RWPE2 (cell line): ENCODE results near the gene ZNF521.

Experiments
- ATAC-seq: fragments of 200-7000 bp; cut with Tn5 transposase; 3 replicates; pipeline ENCODE4 v1.9.1; 2021; ENCODE audit warnings: low read depth
- DNase-seq: peaks from one replicate; pipeline ENCODE4 v3.0.0-alpha.2; 2020; ENCODE audit warnings: low spot score
- H3K27ac ChIP-seq: fragments of 450-650 bp; 2 replicates; pipeline ENCODE4 v1.5.1; 2017; ENCODE audit warnings: mild to moderate bottlenecking; ENCODE audit not compliant: poor library complexity, severe bottlenecking
- H3K27me3 ChIP-seq: fragments of 250-450 bp; sonication (Bioruptor Pico); 2 replicates; pipeline ENCODE4 v1.5.1; 2021; ENCODE audit warnings: mild to moderate bottlenecking, moderate library complexity; ENCODE audit not compliant: insufficient read depth, poor library complexity, severe bottlenecking
- H3K36me3 ChIP-seq: fragments of 250-450 bp; sonication (Bioruptor Pico); 2 replicates; pipeline ENCODE4 v1.5.1; 2020; ENCODE audit warnings: low read depth, mild to moderate bottlenecking, moderate library complexity
- H3K4me1 ChIP-seq: fragments of 250-450 bp; sonication (Bioruptor Pico); 2 replicates; pipeline ENCODE4 v1.5.1; 2021; ENCODE audit warnings: mild to moderate bottlenecking, moderate library complexity; ENCODE audit not compliant: insufficient read depth, poor library complexity, severe bottlenecking
- H3K4me3 ChIP-seq: fragments of 250-450 bp; sonication (Bioruptor Pico); 2 replicates; pipeline ENCODE4 v1.5.1; 2021; ENCODE audit warnings: mild to moderate bottlenecking, moderate library complexity; ENCODE audit not compliant: severe bottlenecking
- H3K9me3 ChIP-seq: fragments of 250-450 bp; sonication (Bioruptor Pico); 2 replicates; pipeline ENCODE4 v1.5.1; 2021; ENCODE audit warnings: mild to moderate bottlenecking, moderate library complexity; ENCODE audit not compliant: severe bottlenecking
- TF ChIP-seq, protein P1 (sequence below): fragments of 450-650 bp; IDR thresholded peaks from one replicate; pipeline ENCODE4 v1.5.1; 2017; ENCODE audit warnings: mild to moderate bottlenecking, moderate library complexity; ENCODE audit not compliant: poor library complexity, severe bottlenecking

The ZNF521 gene

GRCh38 chr18:25341831-25342230 is 10.1 kb downstream of the ZNF521 start:
- TF ChIP-seq, protein P1, sequence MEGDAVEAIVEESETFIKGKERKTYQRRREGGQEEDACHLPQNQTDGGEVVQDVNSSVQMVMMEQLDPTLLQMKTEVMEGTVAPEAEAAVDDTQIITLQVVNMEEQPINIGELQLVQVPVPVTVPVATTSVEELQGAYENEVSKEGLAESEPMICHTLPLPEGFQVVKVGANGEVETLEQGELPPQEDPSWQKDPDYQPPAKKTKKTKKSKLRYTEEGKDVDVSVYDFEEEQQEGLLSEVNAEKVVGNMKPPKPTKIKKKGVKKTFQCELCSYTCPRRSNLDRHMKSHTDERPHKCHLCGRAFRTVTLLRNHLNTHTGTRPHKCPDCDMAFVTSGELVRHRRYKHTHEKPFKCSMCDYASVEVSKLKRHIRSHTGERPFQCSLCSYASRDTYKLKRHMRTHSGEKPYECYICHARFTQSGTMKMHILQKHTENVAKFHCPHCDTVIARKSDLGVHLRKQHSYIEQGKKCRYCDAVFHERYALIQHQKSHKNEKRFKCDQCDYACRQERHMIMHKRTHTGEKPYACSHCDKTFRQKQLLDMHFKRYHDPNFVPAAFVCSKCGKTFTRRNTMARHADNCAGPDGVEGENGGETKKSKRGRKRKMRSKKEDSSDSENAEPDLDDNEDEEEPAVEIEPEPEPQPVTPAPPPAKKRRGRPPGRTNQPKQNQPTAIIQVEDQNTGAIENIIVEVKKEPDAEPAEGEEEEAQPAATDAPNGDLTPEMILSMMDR: no peak
- ATAC-seq: no peak
- no peak for DNase-seq

DNA sequence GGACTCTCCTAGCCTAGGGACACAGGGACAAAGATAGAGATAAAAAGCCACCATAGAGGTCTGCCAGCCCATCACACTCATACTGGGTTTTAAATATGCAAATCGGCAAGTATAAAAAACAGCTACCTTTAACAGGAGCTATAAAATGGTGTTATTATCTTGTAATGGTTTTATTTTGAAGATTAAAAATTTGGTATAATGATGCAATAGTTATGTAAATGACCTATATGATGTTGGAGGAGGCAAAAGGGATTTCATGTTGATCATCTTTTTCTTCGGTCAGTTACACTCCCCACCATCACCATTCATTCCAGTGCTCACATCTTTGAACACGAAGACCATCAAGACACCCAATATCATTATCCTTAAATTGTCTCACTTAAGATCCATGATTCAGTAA is 11.2 kb downstream of the ZNF521 start:
- peaks cover 50% of the 10 kb centered on the region for H3K27me3 ChIP-seq

More at GRCh38 chr18:25341831-25342230, 10.1 kb downstream of the ZNF521 start:
- no peaks in the 10 kb centered on the region for H3K9me3 ChIP-seq
- no peaks in the 10 kb centered on the region for H3K4me1 ChIP-seq
- no peak overlapping the region for H3K4me3 ChIP-seq
- no peaks in the 10 kb centered on the region for H3K36me3 ChIP-seq
- peaks cover 57% of the 10 kb centered on the region for H3K27me3 ChIP-seq
- no peak overlapping the region for H3K27ac ChIP-seq

DNA sequence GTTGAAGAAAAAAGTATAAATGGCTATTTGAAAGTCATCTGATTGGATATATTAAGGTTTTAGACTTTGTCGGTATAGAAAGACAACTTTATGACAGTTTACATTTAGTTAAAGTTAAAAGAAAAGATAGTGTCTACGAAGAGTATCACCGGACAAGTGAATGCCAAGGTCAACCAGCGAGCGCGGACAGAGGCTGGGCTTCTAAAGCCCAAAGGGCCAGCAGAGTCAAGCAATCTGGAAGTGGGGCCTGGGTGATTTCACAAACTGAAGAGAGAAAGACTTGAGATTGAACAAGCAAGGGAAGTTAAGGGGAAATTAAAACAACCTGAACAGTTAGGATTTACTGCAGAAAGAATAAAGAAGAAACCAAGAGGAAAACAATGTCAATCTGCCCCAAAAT is 16.3 kb downstream of the ZNF521 start:
- H3K27ac ChIP-seq: no peak overlapping the region
- no peaks in the 10 kb centered on the region for H3K9me3 ChIP-seq
- H3K27me3 ChIP-seq: peaks cover 13% of the 10 kb centered on the region
- ATAC-seq (no peak), DNase-seq (no peak)
- H3K36me3 ChIP-seq: no peaks in the 10 kb centered on the region
- TF ChIP-seq, protein P1: no peak
- H3K4me1 ChIP-seq: no peaks in the 10 kb centered on the region
- no peak overlapping the region for H3K4me3 ChIP-seq

More for the DNA sequence above, 11.2 kb downstream of the ZNF521 start:
- Histone ChIP-seq H3K4me1 (no peaks in the 10 kb centered on the region), H3K4me3 (no peak overlapping the region), H3K36me3 (no peaks in the 10 kb centered on the region), H3K9me3 (no peaks in the 10 kb centered on the region), H3K27ac (no peak overlapping the region)
- DNase-seq (no peak), ATAC-seq (no peak)
- TF ChIP-seq, protein P1: no peak

GRCh38 chr18:25335062-25335461 is 16.9 kb downstream of the ZNF521 start:
- no peaks in the 10 kb centered on the region for H3K36me3 ChIP-seq
- H3K27me3 ChIP-seq: peaks cover 13% of the 10 kb centered on the region
- no peaks in the 10 kb centered on the region for H3K4me1 ChIP-seq
- DNase-seq: no peak
- no peak for ATAC-seq
- no peak overlapping the region for H3K4me3 ChIP-seq
- no peak overlapping the region for H3K27ac ChIP-seq
- no peaks in the 10 kb centered on the region for H3K9me3 ChIP-seq
- TF ChIP-seq, protein P1: no peak

- no peak for DNase-seq
- TF ChIP-seq, protein P1: no peak
- H3K36me3 ChIP-seq: no peaks in the 10 kb centered on the region
- H3K4me1 ChIP-seq: no peaks in the 10 kb centered on the region
- H3K4me3 ChIP-seq: no peak overlapping the region
- no peaks in the 10 kb centered on the region for H3K9me3 ChIP-seq
- H3K27me3 ChIP-seq: peaks cover 13% of the 10 kb centered on the region
- H3K27ac ChIP-seq: no peak overlapping the region
- no peak for ATAC-seq
Measured at GRCh38 chr18:25334588-25334987, 17.4 kb downstream of the ZNF521 start.
